ENCODE measurements around the gene ASXL3. TPM values are rescaled to one million over a fixed set of nuclear protein-coding genes. Genes with fewer than 3 reads are reported as not detected.

ASXL3 gene
- total RNA-seq, 3 donors from 2014 or later, result not detected

GRCh38 chr18:33745151-33745795, 167.3 kb downstream of the ASXL3 start:
- Mint-ChIP-seq H3K4me3 (no peak overlapping the region), H3K9me3 (no peaks in the 10 kb centered on the region), H3K36me3 (ENCODE audit: insufficient read depth) (no peaks in the 10 kb centered on the region), H3K27me3 (ENCODE audit: low read depth) (no peaks in the 10 kb centered on the region), H3K4me1 (ENCODE audit: low read depth) (no peaks in the 10 kb centered on the region)
- ATAC-seq (no peak), DNase-seq (no peak)

- Mint-ChIP-seq H3K27me3 (ENCODE audit: low read depth) (no peaks in the 10 kb centered on the region), H3K4me1 (ENCODE audit: low read depth) (no peaks in the 10 kb centered on the region), H3K9me3 (no peaks in the 10 kb centered on the region), H3K36me3 (ENCODE audit: insufficient read depth) (no peaks in the 10 kb centered on the region), H3K4me3 (no peak overlapping the region)
- DNase-seq, result no peak
- ATAC-seq, result no peak
These were observed 168.0 kb downstream of the ASXL3 start for GRCh38 chr18:33745871-33746545.

GRCh38 chr18:33749834-33750233, 171.8 kb downstream of the ASXL3 start:
- no peak overlapping the region for H3K4me3 Mint-ChIP-seq
- no peaks in the 10 kb centered on the region for H3K9me3 Mint-ChIP-seq
- no peaks in the 10 kb centered on the region for H3K36me3 Mint-ChIP-seq (ENCODE audit: insufficient read depth)
- no peaks in the 10 kb centered on the region for H3K4me1 Mint-ChIP-seq (ENCODE audit: low read depth)
- DNase-seq, result no peak
- no peaks in the 10 kb centered on the region for H3K27me3 Mint-ChIP-seq (ENCODE audit: low read depth)
- ATAC-seq, result no peak

- H3K4me1 Mint-ChIP-seq (ENCODE audit: low read depth), result no peaks in the 10 kb centered on the region
These were observed 172.3 kb downstream of the ASXL3 start for GRCh38 chr18:33750366-33750765.

GRCh38 chr18:33751613-33752221, 173.7 kb downstream of the ASXL3 start:
- Mint-ChIP-seq H3K27me3 (ENCODE audit: low read depth) (no peaks in the 10 kb centered on the region), H3K4me1 (ENCODE audit: low read depth) (no peaks in the 10 kb centered on the region), H3K4me3 (no peak overlapping the region), H3K9me3 (no peaks in the 10 kb centered on the region), H3K36me3 (ENCODE audit: insufficient read depth) (no peaks in the 10 kb centered on the region)
- no peak for DNase-seq
- no peak for ATAC-seq

More at GRCh38 chr18:33750366-33750765, 172.3 kb downstream of the ASXL3 start:
- Mint-ChIP-seq H3K27me3 (ENCODE audit: low read depth) (no peaks in the 10 kb centered on the region), H3K36me3 (ENCODE audit: insufficient read depth) (no peaks in the 10 kb centered on the region), H3K9me3 (no peaks in the 10 kb centered on the region), H3K4me3 (no peak overlapping the region)
- ATAC-seq, result no peak
- DNase-seq, result no peak

- Mint-ChIP-seq H3K27me3 (ENCODE audit: low read depth) (no peaks in the 10 kb centered on the region), H3K9me3 (peaks cover 4% of the 10 kb centered on the region), H3K4me1 (ENCODE audit: low read depth) (no peaks in the 10 kb centered on the region), H3K36me3 (ENCODE audit: insufficient read depth) (no peaks in the 10 kb centered on the region), H3K4me3 (no peak overlapping the region)
- DNase-seq (no peak), ATAC-seq (no peak)
These were observed 177.4 kb downstream of the ASXL3 start for GRCh38 chr18:33755391-33755790.

GRCh38 chr18:33755931-33756560, 178.0 kb downstream of the ASXL3 start:
- H3K4me3 Mint-ChIP-seq, result no peak overlapping the region
- peaks cover 4% of the 10 kb centered on the region for H3K9me3 Mint-ChIP-seq
- H3K4me1 Mint-ChIP-seq (ENCODE audit: low read depth), result no peaks in the 10 kb centered on the region
- DNase-seq (no peak), ATAC-seq (no peak)
- no peaks in the 10 kb centered on the region for H3K36me3 Mint-ChIP-seq (ENCODE audit: insufficient read depth)
- H3K27me3 Mint-ChIP-seq (ENCODE audit: low read depth), result no peaks in the 10 kb centered on the region

GRCh38 chr18:33757037-33757436, 179.0 kb downstream of the ASXL3 start:
- Mint-ChIP-seq H3K27me3 (ENCODE audit: low read depth) (no peaks in the 10 kb centered on the region), H3K36me3 (ENCODE audit: insufficient read depth) (no peaks in the 10 kb centered on the region), H3K4me3 (no peak overlapping the region), H3K4me1 (ENCODE audit: low read depth) (no peaks in the 10 kb centered on the region), H3K9me3 (peaks cover 4% of the 10 kb centered on the region)
- DNase-seq, result no peak
- ATAC-seq, result no peak

- no peak overlapping the region for H3K4me3 Mint-ChIP-seq
- H3K36me3 Mint-ChIP-seq (ENCODE audit: insufficient read depth), result no peaks in the 10 kb centered on the region
- H3K4me1 Mint-ChIP-seq (ENCODE audit: low read depth), result no peaks in the 10 kb centered on the region
- no peak for DNase-seq
- no peak for ATAC-seq
- no peaks in the 10 kb centered on the region for H3K27me3 Mint-ChIP-seq (ENCODE audit: low read depth)
- peaks cover 4% of the 10 kb centered on the region for H3K9me3 Mint-ChIP-seq
These were observed 183.3 kb downstream of the ASXL3 start for GRCh38 chr18:33761363-33761762.

GRCh38 chr18:33781429-33781828, 203.4 kb downstream of the ASXL3 start:
- H3K9me3 Mint-ChIP-seq, result peaks cover 20% of the 10 kb centered on the region
- H3K4me3 Mint-ChIP-seq, result no peak overlapping the region
- H3K27me3 Mint-ChIP-seq (ENCODE audit: low read depth), result no peaks in the 10 kb centered on the region
- no peaks in the 10 kb centered on the region for H3K4me1 Mint-ChIP-seq (ENCODE audit: low read depth)
- no peaks in the 10 kb centered on the region for H3K36me3 Mint-ChIP-seq (ENCODE audit: insufficient read depth)
- ATAC-seq, result no peak
- DNase-seq, result no peak

Other genes starting within 250 kb of the ASXL3 start
- gene CCDC178, start 137.5 kb upstream of the ASXL3 start, total RNA-seq, result not detected